HG03469 (cell line): ENCODE measurements around the gene CYP4F22.
"Not testable (repeated sequence)": the region's sequence is repeated elsewhere in the genome, so short reads cannot be mapped to it uniquely, and the experiment has no call there.

ENCODE experiments used
- ATAC-seq: cut with Tn5 transposase; IDR thresholded peaks from one replicate; pipeline ENCODE4 v1.9.1; 2021; ENCODE audit warnings: mild to moderate bottlenecking, moderate library complexity, moderate number of reproducible peaks; ENCODE audit not compliant: unreplicated experiment

Gene CYP4F22

GRCh38 chr19:15508035-15508710 is at the start of gene CYP4F22:
CYP4F22 (plus strand) TSS chr19:15508525; CDS start chr19:15525337, 16,812 bp downstream.
- ATAC-seq, result no peak

GRCh38 chr19:15461694-15462093 is 46.6 kb upstream of the CYP4F22 start:
- ATAC-seq, result no peak

GRCh38 chr19:15463861-15464371 is 44.4 kb upstream of the CYP4F22 start:
- no peak for ATAC-seq

- ATAC-seq, result no peak
Observed at GRCh38 chr19:15464394-15465385, 43.6 kb upstream of the CYP4F22 start, which contains the start of gene RASAL3. RASAL3 (minus strand) TSS chr19:15464544; CDS start chr19:15464358, 186 bp downstream.

GRCh38 chr19:15466851-15467733 is 41.2 kb upstream of the CYP4F22 start:
- ATAC-seq, result no peak

- ATAC-seq, result no peak
Observed at GRCh38 chr19:15467734-15468214, 40.6 kb upstream of the CYP4F22 start.

- ATAC-seq, result no peak
Observed at GRCh38 chr19:15468675-15469512, 39.4 kb upstream of the CYP4F22 start.

GRCh38 chr19:15469513-15470297 is 38.6 kb upstream of the CYP4F22 start:
- no peak for ATAC-seq

GRCh38 chr19:15471639-15472101 is 36.7 kb upstream of the CYP4F22 start:
- no peak for ATAC-seq

- ATAC-seq, result not testable (repeated sequence)
Observed at GRCh38 chr19:15473821-15474220, 34.5 kb upstream of the CYP4F22 start.

- ATAC-seq, result no peak
Observed at GRCh38 chr19:15475169-15475568, 33.2 kb upstream of the CYP4F22 start.

- no peak for ATAC-seq
Observed at GRCh38 chr19:15475611-15476010, 32.7 kb upstream of the CYP4F22 start.

GRCh38 chr19:15476325-15476724 is 32.0 kb upstream of the CYP4F22 start:
- ATAC-seq, result no peak

- no peak for ATAC-seq
Observed at GRCh38 chr19:15479391-15480345, 28.7 kb upstream of the CYP4F22 start, which contains the start of gene PGLYRP2. PGLYRP2 (minus strand) TSS chr19:15479501; CDS start chr19:15479371, 130 bp downstream.

- ATAC-seq, result not testable (repeated sequence)
Observed at GRCh38 chr19:15480996-15481395, 27.3 kb upstream of the CYP4F22 start.

GRCh38 chr19:15485768-15486167 is 22.6 kb upstream of the CYP4F22 start:
- not testable (repeated sequence) for ATAC-seq

- no peak for ATAC-seq
Observed at GRCh38 chr19:15487038-15487437, 21.3 kb upstream of the CYP4F22 start.
